ENCODE data around the gene FOSL1.
A peak's percentile ranks its signal among the peaks of the same experiment; 100 is the strongest.

Gene FOSL1

GRCh38 chr11:65911682-65912568 lies 11.7 kb upstream of the FOSL1 start:
- Histone ChIP-seq H3K27ac (ENCODE audit: low read depth, low read length) (no peak overlapping the region), H3K4me3 (ENCODE audit: low read depth, low read length) (no peak overlapping the region), H3K27me3 (ENCODE audit: control insufficient read depth, insufficient read depth, low read length) (peaks cover 13% of the 10 kb centered on the region), H3K9ac (ENCODE audit: low read length) (peak overlapping the region; percentile 42), H3K4me1 (ENCODE audit: control insufficient read depth, insufficient read depth, low read length) (peaks cover 27% of the 10 kb centered on the region), H3K36me3 (ENCODE audit: control insufficient read depth, insufficient read depth, low read length) (no peaks in the 10 kb centered on the region), H3K9me3 (ENCODE audit: control insufficient read depth, insufficient read depth, low read depth, low read length) (no peaks in the 10 kb centered on the region)

DNA sequence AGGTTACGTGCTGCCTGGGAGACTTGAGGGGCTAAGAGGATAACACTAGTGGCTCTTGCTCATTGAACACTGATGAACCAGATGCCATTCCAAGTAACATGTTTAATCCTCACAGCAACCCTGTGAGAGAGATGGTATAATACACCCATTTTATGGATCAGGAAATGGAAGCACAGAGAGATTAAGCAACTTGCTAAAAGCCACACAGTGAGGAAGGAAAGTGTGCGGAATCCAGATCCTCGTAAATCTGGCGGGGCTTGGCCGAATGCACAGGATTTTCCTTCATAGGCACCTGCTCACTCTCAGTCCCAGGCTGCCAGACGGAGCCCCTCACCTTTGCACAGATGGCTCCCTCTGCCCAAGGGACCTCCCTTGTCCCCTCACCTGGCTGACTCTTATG lies 7.7 kb upstream of the FOSL1 start:
- H3K27me3 ChIP-seq (ENCODE audit: control insufficient read depth, insufficient read depth, low read length), result peaks cover 15% of the 10 kb centered on the region
- H3K4me3 ChIP-seq (ENCODE audit: low read depth, low read length), result no peak overlapping the region
- H3K36me3 ChIP-seq (ENCODE audit: control insufficient read depth, insufficient read depth, low read length), result no peaks in the 10 kb centered on the region
- peaks cover 20% of the 10 kb centered on the region for H3K4me1 ChIP-seq (ENCODE audit: control insufficient read depth, insufficient read depth, low read length)
- H3K27ac ChIP-seq (ENCODE audit: low read depth, low read length), result no peak overlapping the region
- H3K9me3 ChIP-seq (ENCODE audit: control insufficient read depth, insufficient read depth, low read depth, low read length), result no peaks in the 10 kb centered on the region
- H3K9ac ChIP-seq (ENCODE audit: low read length), result no peak overlapping the region

- Histone ChIP-seq H3K9ac (ENCODE audit: low read length) (no peak overlapping the region), H3K27me3 (ENCODE audit: control insufficient read depth, insufficient read depth, low read length) (peaks cover 27% of the 10 kb centered on the region), H3K9me3 (ENCODE audit: control insufficient read depth, insufficient read depth, low read depth, low read length) (no peaks in the 10 kb centered on the region), H3K4me1 (ENCODE audit: control insufficient read depth, insufficient read depth, low read length) (peaks cover 14% of the 10 kb centered on the region), H3K36me3 (ENCODE audit: control insufficient read depth, insufficient read depth, low read length) (no peaks in the 10 kb centered on the region), H3K27ac (ENCODE audit: low read depth, low read length) (no peak overlapping the region), H3K4me3 (ENCODE audit: low read depth, low read length) (no peak overlapping the region)
These were observed 6.4 kb upstream of the FOSL1 start for GRCh38 chr11:65906602-65907001.

- H3K4me1 ChIP-seq (ENCODE audit: control insufficient read depth, insufficient read depth, low read length), result peaks cover 11% of the 10 kb centered on the region; the same call in 1 of the 2 replicates
- H3K27me3 ChIP-seq (ENCODE audit: control insufficient read depth, insufficient read depth, low read length), result peaks cover 46% of the 10 kb centered on the region
- H3K9ac ChIP-seq (ENCODE audit: low read length), result peak overlapping the region; percentile 36
- H3K27ac ChIP-seq (ENCODE audit: low read depth, low read length), result no peak overlapping the region
- peak overlapping the region; percentile 1; the same call in 1 of the 2 replicates for H3K4me3 ChIP-seq (ENCODE audit: low read depth, low read length)
- H3K9me3 ChIP-seq (ENCODE audit: control insufficient read depth, insufficient read depth, low read depth, low read length), result no peaks in the 10 kb centered on the region
- H3K36me3 ChIP-seq (ENCODE audit: control insufficient read depth, insufficient read depth, low read length), result no peaks in the 10 kb centered on the region
These were observed 3.5 kb upstream of the FOSL1 start for GRCh38 chr11:65903715-65904114.

DNA sequence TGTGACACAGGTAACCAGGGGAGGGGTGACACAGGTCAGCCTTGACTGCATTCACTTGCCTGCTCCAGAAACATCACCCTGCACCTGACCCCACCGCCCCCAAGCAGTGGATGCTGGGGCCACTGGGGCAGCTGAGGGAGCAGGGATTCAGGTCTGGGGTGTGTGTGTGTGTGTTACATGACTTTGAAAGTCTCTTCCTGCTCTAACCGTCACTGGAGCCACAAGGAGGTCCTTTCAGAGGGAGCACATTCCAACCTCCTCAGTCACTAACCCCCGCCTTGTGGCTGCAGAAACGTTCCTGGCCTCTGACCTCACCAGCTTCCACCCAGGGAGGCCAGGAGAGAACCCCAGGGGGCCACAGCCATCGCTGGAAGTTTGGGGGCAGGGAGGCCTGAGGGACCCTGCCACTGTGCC lies 2.9 kb upstream of the FOSL1 start:
- Histone ChIP-seq H3K4me3 (ENCODE audit: low read depth, low read length) (peak overlapping the region; percentile 21; the same call in 1 of the 2 replicates), H3K9me3 (ENCODE audit: control insufficient read depth, insufficient read depth, low read depth, low read length) (no peaks in the 10 kb centered on the region), H3K9ac (ENCODE audit: low read length) (peak overlapping the region; percentile 44), H3K4me1 (ENCODE audit: control insufficient read depth, insufficient read depth, low read length) (peaks cover 14% of the 10 kb centered on the region; the same call in 1 of the 2 replicates), H3K36me3 (ENCODE audit: control insufficient read depth, insufficient read depth, low read length) (no peaks in the 10 kb centered on the region), H3K27me3 (ENCODE audit: control insufficient read depth, insufficient read depth, low read length) (peaks cover 49% of the 10 kb centered on the region), H3K27ac (ENCODE audit: low read depth, low read length) (no peak overlapping the region)

DNA sequence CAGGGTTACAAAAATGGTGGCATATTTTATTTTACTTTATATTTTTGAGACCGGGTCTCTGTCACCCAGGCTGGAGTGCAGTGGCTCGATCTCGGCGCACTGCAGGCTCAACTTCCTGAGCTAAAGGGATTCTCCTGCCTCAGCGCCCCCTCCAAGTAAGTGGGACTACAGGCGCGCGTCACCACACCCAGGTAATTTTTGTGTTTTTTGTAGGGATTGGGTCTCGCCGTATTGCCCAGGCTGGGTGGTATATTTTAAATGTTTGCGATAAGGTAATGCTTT lies 652 bp upstream of the FOSL1 start:
- peaks cover 14% of the 10 kb centered on the region; the same call in 1 of the 2 replicates for H3K4me1 ChIP-seq (ENCODE audit: control insufficient read depth, insufficient read depth, low read length)
- peak overlapping the region; percentile 97; the same call in 1 of the 2 replicates for H3K4me3 ChIP-seq (ENCODE audit: low read depth, low read length)
- H3K9me3 ChIP-seq (ENCODE audit: control insufficient read depth, insufficient read depth, low read depth, low read length), result no peaks in the 10 kb centered on the region
- H3K36me3 ChIP-seq (ENCODE audit: control insufficient read depth, insufficient read depth, low read length), result peaks cover 12% of the 10 kb centered on the region
- H3K9ac ChIP-seq (ENCODE audit: low read length), result no peak overlapping the region
- peaks cover 43% of the 10 kb centered on the region for H3K27me3 ChIP-seq (ENCODE audit: control insufficient read depth, insufficient read depth, low read length)
- H3K27ac ChIP-seq (ENCODE audit: low read depth, low read length), result no peak overlapping the region

DNA sequence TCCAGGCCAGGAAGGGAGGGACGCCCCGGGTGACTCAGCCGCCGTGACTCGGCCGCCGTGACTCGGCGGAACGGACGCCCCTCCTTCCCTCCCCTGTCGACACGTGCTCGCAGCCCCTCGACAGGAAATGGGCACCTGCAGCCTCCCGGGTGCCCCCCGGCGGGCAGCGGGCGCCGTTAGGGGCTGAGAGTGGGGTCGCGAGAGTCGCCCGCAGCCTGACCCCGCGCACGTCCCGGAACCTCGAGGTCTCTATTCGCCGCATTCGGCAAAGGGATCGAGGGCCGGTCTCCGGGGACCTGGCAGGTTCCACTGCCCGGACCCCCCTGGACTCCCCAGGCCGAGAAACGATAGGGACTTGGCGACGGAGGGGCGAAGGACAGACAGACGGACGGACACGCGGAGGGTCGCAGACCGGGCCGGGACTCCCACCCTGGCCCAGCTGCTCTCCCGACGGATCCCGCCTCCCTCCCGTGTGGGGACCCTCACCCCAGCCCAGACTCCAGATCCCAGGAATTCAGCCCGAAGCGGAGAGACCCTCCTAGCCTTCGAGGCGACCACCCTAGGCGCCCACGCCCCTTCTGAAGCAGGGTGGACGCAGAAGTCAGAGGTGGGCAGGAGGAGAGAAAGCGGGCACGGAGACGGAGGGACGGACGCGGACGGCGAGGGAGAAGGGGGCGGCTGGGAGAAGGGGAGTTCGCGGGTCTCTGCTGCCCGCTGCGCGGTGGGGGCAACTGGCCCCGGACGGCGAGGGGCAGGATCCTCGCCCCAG lies 648 bp downstream of the FOSL1 start:
- Histone ChIP-seq H3K4me1 (ENCODE audit: control insufficient read depth, insufficient read depth, low read length) (peaks cover 14% of the 10 kb centered on the region; the same call in 1 of the 2 replicates), H3K27ac (ENCODE audit: low read depth, low read length) (peak overlapping the region; percentile 78; the same call in 1 of the 2 replicates), H3K9me3 (ENCODE audit: control insufficient read depth, insufficient read depth, low read depth, low read length) (no peaks in the 10 kb centered on the region), H3K36me3 (ENCODE audit: control insufficient read depth, insufficient read depth, low read length) (peaks cover 18% of the 10 kb centered on the region), H3K4me3 (ENCODE audit: low read depth, low read length) (peak overlapping the region; percentile 97), H3K27me3 (ENCODE audit: control insufficient read depth, insufficient read depth, low read length) (peaks cover 43% of the 10 kb centered on the region), H3K9ac (ENCODE audit: low read length) (peak overlapping the region; percentile 98)

GRCh38 chr11:65898656-65899355 lies 1.4 kb downstream of the FOSL1 start:
- H3K4me3 ChIP-seq (ENCODE audit: low read depth, low read length), result peak overlapping the region; percentile 97

DNA sequence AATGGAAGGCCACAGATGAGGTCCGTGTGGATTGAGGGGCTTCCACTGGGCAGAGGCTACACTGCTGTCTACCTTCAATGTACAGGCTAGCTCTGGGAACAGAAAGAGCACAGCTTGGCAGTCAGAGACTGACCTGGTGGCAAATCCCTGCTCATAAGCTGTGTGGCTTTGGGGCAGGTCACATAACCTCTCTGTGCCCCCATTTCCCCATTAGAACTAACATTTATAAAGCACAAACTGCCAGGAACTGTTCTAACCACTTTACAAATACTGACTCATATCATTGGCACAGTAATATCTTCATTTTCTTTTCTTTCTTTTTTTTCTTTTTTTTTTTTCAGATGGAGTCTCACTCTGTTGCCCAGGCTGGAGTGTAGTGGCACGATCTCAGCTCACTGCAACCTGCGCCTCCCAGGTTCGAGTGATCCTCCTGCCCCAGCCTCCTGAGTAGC lies 3.1 kb downstream of the FOSL1 start:
- Histone ChIP-seq H3K9me3 (ENCODE audit: control insufficient read depth, insufficient read depth, low read depth, low read length) (no peaks in the 10 kb centered on the region), H3K36me3 (ENCODE audit: control insufficient read depth, insufficient read depth, low read length) (peaks cover 18% of the 10 kb centered on the region), H3K9ac (ENCODE audit: low read length) (no peak overlapping the region), H3K27ac (ENCODE audit: low read depth, low read length) (no peak overlapping the region), H3K4me3 (ENCODE audit: low read depth, low read length) (no peak overlapping the region), H3K27me3 (ENCODE audit: control insufficient read depth, insufficient read depth, low read length) (peaks cover 33% of the 10 kb centered on the region), H3K4me1 (ENCODE audit: control insufficient read depth, insufficient read depth, low read length) (peaks cover 15% of the 10 kb centered on the region)

More at GRCh38 chr11:65898656-65899355, 1.4 kb downstream of the FOSL1 start:
- H3K27me3 ChIP-seq (ENCODE audit: control insufficient read depth, insufficient read depth, low read length), result peaks cover 43% of the 10 kb centered on the region
- no peaks in the 10 kb centered on the region for H3K9me3 ChIP-seq (ENCODE audit: control insufficient read depth, insufficient read depth, low read depth, low read length)
- no peak overlapping the region; the same call in 1 of the 2 replicates for H3K27ac ChIP-seq (ENCODE audit: low read depth, low read length)
- H3K4me1 ChIP-seq (ENCODE audit: control insufficient read depth, insufficient read depth, low read length), result peaks cover 18% of the 10 kb centered on the region; the same call in 1 of the 2 replicates
- H3K9ac ChIP-seq (ENCODE audit: low read length), result peak overlapping the region; percentile 98
- H3K36me3 ChIP-seq (ENCODE audit: control insufficient read depth, insufficient read depth, low read length), result peaks cover 18% of the 10 kb centered on the region

DNA sequence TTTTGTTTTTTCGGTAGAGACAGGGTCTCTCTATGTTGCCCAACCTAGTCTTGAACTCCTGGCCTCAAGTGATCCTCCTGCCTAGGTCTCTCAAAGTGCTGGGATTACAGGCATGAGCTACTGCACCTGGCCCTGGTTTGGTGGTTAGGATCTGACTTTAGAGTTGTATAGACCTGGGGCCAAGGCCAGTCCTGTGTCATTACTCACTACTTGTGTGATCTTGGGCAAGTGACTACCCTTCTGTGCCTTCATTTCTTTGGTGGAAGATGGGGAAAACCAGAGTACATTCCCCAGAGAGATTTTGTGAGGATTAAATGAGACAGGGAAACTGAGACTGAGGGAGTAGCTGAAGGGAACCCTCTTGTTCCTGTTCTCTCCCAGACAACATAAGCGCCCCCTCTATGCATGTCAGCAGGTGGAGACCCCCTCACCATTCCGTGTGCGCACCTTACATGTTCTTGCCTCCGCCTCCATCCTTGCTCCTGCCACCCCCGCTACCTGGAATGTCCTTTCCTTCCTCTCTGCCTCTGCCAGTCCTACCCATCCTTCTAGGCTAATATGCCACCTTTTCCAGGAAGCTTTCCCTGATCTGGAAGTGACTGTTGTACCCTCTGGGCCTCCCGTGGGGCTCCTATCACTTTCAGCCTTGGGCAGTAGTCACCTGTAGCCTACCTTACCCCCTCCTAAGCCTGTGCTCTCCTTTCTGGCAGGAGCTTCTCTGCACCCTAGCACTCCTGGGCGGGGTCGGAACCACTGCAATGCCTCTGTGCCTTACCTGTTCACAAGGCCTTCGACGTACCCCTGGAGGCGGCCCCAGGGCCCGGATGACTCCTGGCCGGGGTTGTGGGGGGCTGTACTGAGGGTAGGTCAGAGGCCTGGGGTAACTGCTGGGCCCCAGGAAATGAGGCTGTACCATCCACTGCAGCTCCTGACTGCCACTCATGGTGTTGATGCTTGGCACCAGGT lies 3.9 kb downstream of the FOSL1 start:
- Histone ChIP-seq H3K27me3 (ENCODE audit: control insufficient read depth, insufficient read depth, low read length) (peaks cover 26% of the 10 kb centered on the region), H3K4me1 (ENCODE audit: control insufficient read depth, insufficient read depth, low read length) (peaks cover 19% of the 10 kb centered on the region), H3K36me3 (ENCODE audit: control insufficient read depth, insufficient read depth, low read length) (peaks cover 18% of the 10 kb centered on the region), H3K4me3 (ENCODE audit: low read depth, low read length) (no peak overlapping the region), H3K27ac (ENCODE audit: low read depth, low read length) (no peak overlapping the region), H3K9ac (ENCODE audit: low read length) (no peak overlapping the region), H3K9me3 (ENCODE audit: control insufficient read depth, insufficient read depth, low read depth, low read length) (no peaks in the 10 kb centered on the region)
